NCI-H526 (cell line): ENCODE results near the gene SMIM24.
A peak's percentile ranks its signal among the peaks of the same experiment; 100 is the strongest.
"Not testable (repeated sequence)": the region's sequence is repeated elsewhere in the genome, so short reads cannot be mapped to it uniquely, and the experiment has no call there.

Experiments
- DNase-seq, 2 experiments: peaks; one replicate each; lab custom pipeline; 2025; lab: John Stamatoyannopoulos, UW

SMIM24 gene

GRCh38 chr19:3514930-3515329 is 34.6 kb upstream of the SMIM24 start:
- no peak for DNase-seq

DNA sequence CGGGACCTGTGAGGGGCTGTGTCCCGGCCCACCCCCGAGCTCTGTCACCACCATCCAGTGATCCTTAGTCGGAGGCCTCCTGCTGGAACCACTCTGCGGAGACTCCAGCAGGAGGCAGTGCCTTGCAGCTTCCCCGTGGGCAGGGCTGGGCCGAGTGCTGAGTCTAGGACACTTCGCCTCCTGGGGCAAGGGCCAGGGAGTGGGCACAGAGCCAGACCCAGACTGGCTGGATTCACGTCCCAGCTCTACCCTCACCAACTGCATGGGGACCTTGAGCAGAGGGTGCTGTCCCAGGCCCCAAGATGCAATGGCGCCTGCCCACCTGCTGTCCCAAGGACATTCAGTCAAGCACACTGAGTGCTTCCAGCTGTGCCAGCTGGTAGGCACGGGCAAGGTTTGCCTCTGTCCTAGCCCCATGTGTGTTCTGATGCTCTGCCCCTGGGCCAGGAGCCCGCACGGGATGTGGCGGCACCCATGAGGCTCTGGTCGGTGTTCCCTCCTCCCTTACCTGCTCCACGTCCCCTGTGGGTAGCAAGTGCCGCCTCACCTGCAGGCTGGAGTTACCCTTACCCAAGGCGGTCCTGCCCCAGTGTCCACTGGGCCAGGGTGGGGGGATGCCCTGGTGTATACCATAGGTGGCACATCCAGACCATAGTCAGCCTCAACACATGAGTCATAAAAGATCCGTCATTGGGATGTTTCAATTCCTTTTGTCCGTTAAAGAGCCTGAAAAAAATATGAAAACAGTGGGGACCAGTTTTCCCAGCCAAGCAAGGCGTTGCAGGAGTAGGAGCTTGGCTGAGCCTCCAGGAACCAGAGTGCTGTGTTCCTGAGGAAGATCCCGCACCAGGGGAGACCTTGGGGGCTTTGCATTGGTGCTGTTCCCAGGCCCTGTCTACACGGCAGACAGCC is 33.2 kb upstream of the SMIM24 start:
- no peak for DNase-seq

DNA sequence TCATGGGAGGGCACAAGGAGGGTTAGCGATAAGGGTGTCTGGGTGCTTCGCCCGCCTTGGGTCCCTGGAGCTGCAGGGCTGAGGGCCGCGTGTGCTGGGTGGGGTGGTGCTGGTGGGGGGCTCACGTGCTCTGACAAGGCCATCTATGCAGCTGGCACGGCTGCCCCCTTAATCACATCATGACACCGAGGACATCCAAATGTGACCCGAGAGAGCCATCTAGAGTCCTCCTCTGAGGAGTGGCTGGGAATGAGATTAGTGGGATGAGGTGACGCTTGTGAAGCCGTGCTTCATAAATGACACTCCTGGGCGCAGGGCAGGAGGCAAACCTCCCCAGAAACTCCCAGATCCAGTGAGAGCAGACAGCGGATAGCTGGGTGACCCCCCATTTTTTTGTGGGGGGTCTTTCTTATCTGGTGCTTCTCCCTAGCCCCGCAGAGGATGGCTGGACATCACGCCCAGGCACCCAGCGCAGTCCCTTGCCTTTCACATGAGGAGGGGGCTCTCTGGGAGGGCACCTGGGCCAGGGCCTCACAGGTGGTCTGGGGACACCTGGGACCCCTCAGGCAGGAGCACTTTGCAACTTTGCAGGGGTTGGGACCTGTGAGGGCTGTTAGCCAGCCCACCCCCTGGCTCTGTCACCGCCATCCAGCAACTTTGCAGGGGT is 32.4 kb upstream of the SMIM24 start:
- DNase-seq = no peak

- no peak for DNase-seq
Measured at GRCh38 chr19:3511506-3512251, 31.4 kb upstream of the SMIM24 start.

DNA sequence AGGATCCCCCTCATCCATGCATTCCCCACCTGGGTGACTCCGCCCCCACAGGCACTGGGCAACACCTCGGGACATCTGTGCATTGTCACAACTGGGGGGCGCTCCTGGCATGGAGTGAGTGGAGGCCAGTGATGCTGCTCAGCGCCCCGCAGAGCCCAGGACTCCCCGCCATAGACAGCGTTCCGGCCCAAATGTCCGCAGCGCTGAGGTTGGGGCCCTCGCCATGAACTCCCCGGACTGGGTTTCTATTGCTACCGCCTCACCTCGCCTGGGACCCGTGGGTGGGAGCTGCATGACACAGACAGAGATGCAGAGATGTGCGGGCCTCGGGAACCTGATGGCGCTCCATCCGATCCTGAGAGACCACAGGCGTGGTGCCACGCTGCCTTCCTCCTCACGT is 30.4 kb upstream of the SMIM24 start:
- no peak for DNase-seq

- no peak for DNase-seq
Measured at GRCh38 chr19:3509566-3509989, 29.3 kb upstream of the SMIM24 start.

- no peak for DNase-seq
Measured at GRCh38 chr19:3508771-3509535, 28.6 kb upstream of the SMIM24 start.

GRCh38 chr19:3508121-3508661 is 27.9 kb upstream of the SMIM24 start:
- DNase-seq = not testable (repeated sequence)

- DNase-seq = peak in 1 of 2 experiments; percentile 28
Measured at GRCh38 chr19:3507371-3508120, 27.2 kb upstream of the SMIM24 start.

DNA sequence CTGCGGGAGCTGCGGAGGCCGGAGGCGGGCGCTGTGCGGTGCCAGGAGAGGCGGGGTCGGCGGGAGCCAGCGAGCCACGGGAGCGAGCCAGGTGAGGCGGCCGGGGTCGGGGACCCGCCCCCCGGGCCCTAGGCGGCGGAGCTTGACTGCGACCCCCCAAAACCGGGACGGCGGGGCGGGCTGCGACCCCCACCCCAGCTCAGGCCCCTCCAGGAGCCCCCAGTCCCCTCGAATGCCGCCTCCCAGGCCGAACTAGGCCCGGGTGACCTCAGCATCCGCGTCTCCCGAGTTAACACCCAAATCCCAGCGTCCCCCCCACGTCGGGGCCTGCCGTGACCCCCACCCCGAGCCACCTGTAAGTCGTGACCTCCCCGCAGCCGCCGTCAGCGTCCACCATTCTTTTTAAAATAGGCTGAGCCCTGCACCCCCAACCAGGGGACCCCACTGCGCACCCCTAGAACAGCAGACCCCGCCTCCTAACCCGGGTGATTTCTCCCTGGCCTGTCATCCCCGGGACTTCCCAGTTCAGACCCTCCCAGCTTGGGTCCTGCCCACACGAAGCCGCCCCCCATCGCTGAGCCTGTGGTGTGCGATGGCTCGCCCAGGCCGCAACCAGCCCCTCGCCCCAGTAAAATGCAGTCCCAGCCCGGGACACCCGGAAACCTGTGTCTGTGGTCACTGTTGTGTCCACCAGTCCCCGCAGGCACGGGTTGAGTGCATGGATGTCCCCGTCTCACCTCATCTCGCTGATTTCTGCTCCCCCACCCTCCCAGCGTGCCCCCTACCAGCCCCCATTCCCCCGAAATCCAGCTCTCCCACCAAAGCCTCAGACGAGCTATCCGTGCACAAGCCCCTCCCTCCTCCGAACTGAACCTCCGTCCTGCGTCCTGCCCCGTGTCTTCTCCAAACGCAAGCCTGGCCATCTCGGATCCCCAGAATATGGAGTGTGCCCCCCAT is 26.3 kb upstream of the SMIM24 start:
- peak in 1 of 2 experiments; percentile 28 for DNase-seq

GRCh38 chr19:3505598-3506383 is 25.5 kb upstream of the SMIM24 start, which contains the start of gene FZR1:
Gene FZR1 (plus strand): TSS chr19:3506311. CDS start chr19:3522990, 16,679 bp downstream.
- DNase-seq = peak; percentile 89 to 97

DNA sequence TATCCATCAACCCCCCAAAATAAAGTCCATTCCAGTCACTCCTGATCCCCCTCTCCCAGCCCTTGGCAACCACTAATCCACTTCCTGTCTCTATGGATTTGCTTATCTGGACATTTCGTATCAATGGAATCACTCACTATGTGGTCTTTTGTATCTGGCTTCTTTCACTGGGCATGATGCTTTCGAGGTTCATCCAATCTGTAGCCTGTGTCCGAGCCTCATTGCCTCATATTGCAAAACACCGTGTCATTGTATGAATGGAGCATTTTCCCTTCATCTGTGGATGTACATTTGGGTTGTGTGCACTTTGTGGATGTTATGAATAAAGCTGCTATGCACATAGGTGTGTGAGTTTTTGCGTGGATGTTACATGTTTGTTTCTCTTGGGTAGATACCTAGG is 24.4 kb upstream of the SMIM24 start:
- DNase-seq = no peak

- no peak for DNase-seq
Measured at GRCh38 chr19:3503036-3503572, 22.8 kb upstream of the SMIM24 start.

GRCh38 chr19:3501780-3502179 is 21.5 kb upstream of the SMIM24 start:
- DNase-seq = no peak

GRCh38 chr19:3500429-3501101 is 20.2 kb upstream of the SMIM24 start, which contains the start of gene DOHH:
Gene DOHH (minus strand): TSS chr19:3500674. CDS start chr19:3496814, 3,860 bp downstream.
- DNase-seq = peak; percentile 90 to 92

DNA sequence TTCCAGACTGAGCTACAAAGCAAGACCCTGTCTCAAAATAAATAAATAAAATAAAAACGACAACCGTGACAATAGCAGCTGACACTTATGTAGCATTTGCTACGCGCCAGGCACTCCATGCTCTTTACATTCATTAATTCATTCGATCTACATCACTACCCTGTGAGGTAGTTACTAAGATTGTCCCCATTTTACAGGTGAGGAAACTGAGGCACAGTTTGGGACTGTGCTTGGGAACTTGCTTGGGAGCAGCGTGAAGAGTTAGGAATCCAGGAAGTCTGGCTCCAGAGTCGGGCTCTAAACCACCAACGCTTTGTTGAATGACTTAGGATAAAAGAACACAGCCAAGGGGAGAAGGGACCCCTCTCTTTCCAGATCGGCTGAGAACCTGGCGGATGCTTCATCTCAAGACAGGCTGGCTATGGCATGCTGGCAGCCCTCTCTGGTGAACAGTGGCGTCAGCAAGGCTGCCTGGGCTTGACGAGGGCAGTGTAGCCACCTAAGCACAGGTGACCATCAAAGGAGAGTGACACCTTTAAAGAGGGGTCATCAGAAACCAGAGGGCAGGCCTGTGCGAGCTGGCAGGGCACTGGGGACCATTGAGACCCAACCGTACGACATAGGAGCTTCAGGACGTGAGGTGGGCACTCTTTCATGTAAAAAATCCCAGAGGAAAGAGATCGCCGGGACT is 19.6 kb upstream of the SMIM24 start:
- DNase-seq = no peak
